Measurements from ENCODE around the gene THRA.

DNA sequence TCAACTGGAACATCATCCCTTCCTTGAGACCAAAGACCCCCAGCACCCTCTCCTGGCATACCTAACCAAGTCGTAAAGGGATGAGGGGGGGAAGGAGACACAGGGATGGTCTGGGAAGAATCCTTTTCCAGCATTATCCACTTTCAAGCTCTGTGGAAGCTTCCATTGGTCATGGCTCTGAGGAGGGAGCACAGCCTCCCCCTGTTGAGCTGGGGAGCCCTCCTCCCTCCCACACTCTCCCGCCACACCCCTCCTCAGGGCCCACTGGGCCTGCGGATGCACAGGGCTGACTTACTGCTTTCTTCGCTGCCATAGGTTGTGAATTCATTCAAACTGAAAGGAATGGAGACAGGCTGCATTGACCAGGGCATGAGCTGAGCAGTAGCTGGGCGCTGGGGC lies 35.2 kb upstream of the THRA start:
- TF ChIP-seq CTCF (IDR thresholded peaks at IDR 0.05): no peak
- TF ChIP-seq POLR2A (IDR thresholded peaks at IDR 0.05): no peak
